ENCODE data around the gene OR2V1. TPM values are rescaled to one million over a fixed set of nuclear protein-coding genes. Genes with fewer than 3 reads are reported as not detected.
"Not testable (repeated sequence)": the region's sequence is repeated elsewhere in the genome, so short reads cannot be mapped to it uniquely, and the experiment has no call there.

The OR2V1 gene
- total RNA-seq, 1 experiment from 2014 or later: not detected

DNA sequence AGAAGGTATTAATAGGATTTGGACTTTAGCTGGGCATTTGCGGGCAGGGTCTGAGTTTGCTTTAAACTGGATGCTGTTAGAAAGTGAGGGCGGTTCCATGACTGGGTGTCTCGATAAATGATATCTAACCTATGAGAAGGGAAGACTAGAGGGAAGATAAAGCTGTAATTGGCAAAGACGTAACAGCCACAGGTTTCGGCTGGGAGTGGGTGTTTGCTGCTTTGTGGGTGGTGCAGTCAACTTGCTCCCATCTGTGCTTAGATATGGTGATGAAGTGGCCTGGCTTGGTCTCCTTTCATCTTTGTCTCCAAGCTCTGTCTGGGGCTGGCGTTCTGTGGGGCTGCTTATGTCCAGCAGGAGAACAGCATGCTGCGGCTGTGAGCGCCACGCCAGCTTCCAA lies 23.3 kb downstream of the OR2V1 start:
- DNase-seq: no peak
- H3K27me3 ChIP-seq (ENCODE audit: control insufficient read depth, insufficient read depth, low read length): peaks cover 15% of the 10 kb centered on the region
- H3K4me3 ChIP-seq (ENCODE audit: insufficient read depth, low read depth, low read length): no peak overlapping the region
- no peaks in the 10 kb centered on the region for H3K36me3 ChIP-seq (replicated peaks; ENCODE audit: control insufficient read depth, insufficient read depth, low read length)

DNA sequence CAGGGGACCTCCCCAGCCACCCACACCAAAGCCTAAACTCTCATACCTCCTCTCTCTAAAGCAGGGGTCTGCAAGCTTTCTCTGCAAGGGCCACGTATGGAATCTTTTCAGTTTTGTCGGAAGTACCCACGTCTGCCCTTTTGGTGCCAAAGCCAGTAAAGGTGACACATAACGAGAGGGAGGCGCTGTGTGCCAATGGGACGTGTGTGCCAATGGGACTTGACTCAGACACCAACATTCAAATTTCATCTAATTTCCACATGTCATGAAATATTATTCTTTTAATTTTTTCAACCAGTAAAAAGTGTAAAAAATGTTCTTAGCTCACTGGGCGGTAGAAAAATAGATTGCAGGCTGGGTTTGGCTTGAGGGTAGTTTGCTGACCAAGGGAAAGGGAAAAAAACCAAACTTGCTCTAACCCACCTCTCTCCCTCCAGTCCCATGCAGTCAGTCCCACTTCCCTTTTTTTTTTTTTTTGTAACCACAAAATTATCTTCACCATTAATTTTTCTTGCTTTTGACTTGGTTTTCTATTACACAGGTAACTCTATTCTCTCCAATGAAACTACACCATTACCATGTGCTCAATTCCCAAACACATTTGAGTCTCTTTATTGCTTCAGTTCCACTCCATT lies 25.5 kb downstream of the OR2V1 start:
- no peak for DNase-seq
- Histone ChIP-seq H3K27me3 (ENCODE audit: control insufficient read depth, insufficient read depth, low read length) (peaks cover 16% of the 10 kb centered on the region), H3K4me3 (ENCODE audit: insufficient read depth, low read depth, low read length) (peak overlapping the region; percentile 9; the same call in 1 of the 2 replicates), H3K36me3 (replicated peaks; ENCODE audit: control insufficient read depth, insufficient read depth, low read length) (no peaks in the 10 kb centered on the region)

GRCh38 chr5:181104606-181105390 lies 26.2 kb downstream of the OR2V1 start:
- peak overlapping the region; percentile 9; the same call in 1 of the 2 replicates for H3K4me3 ChIP-seq (ENCODE audit: insufficient read depth, low read depth, low read length)
- not testable (repeated sequence) for H3K36me3 ChIP-seq (replicated peaks; ENCODE audit: control insufficient read depth, insufficient read depth, low read length); DNase-seq
- peaks cover 23% of the 10 kb centered on the region for H3K27me3 ChIP-seq (ENCODE audit: control insufficient read depth, insufficient read depth, low read length)

DNA sequence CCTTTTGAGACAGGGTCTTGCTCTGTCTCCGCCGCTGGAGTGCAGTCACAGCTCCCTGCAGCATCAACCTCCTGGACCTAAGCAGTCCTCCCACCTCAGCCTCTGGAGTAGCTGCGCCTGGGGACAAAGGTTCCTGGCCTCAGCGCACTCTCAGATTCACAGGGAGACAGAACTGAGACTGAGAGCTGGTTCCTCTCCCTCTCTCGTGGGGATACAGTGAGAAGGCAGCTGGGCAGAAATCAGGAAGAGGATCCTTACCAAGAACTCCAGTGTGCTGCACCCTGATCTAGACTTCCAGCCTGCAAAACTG lies 26.8 kb downstream of the OR2V1 start:
- not testable (repeated sequence) for DNase-seq; H3K36me3 ChIP-seq (replicated peaks; ENCODE audit: control insufficient read depth, insufficient read depth, low read length)
- Histone ChIP-seq H3K27me3 (ENCODE audit: control insufficient read depth, insufficient read depth, low read length) (peaks cover 29% of the 10 kb centered on the region), H3K4me3 (ENCODE audit: insufficient read depth, low read depth, low read length) (peak overlapping the region; percentile 26)

GRCh38 chr5:181101930-181102674 lies 28.9 kb downstream of the OR2V1 start:
- peaks cover 35% of the 10 kb centered on the region for H3K27me3 ChIP-seq (ENCODE audit: control insufficient read depth, insufficient read depth, low read length)
- not testable (repeated sequence) for H3K4me3 ChIP-seq (ENCODE audit: insufficient read depth, low read depth, low read length); DNase-seq; H3K36me3 ChIP-seq (replicated peaks; ENCODE audit: control insufficient read depth, insufficient read depth, low read length)

GRCh38 chr5:181101030-181101641 lies 29.8 kb downstream of the OR2V1 start:
- H3K27me3 ChIP-seq (ENCODE audit: control insufficient read depth, insufficient read depth, low read length): peaks cover 35% of the 10 kb centered on the region
- H3K4me3 ChIP-seq (ENCODE audit: insufficient read depth, low read depth, low read length): peak overlapping the region; percentile 28
- not testable (repeated sequence) for DNase-seq; H3K36me3 ChIP-seq (replicated peaks; ENCODE audit: control insufficient read depth, insufficient read depth, low read length)

DNA sequence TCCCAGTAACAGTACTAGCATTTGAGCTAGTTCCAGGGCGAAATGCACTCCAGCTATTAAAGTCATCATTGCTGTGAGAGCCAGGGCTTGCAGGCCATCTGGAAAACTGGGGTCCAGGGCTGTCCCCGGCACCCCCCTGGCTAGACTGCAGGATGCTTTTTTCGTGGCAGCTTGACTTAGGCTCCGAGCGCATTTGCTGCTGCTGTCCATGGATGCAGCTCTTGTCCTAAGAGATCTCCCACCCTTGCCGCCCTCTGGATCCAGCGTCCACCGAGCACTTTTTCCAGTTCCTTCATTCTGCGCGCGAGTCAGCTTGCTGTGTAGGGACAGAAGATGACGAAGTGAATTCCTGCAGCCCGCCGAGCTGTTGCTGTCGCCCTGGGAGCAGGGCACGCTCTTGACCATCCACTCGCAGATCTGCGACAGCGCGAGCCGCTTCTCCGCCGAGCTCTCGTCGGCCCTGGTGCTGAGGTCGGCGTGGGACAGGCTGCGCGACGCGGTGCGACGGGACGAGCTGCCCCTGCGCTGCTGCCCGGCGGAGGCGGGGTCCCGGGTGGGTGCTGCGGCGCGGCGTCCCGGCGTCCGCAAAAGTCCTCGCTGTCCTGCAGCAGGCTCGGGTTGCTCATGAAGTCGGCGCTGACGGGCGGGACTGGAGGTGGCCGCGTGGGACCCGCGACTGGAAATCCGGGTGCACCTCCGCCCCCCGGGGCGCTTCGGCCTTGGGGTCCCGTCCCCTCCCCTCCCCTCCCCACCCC lies 30.7 kb downstream of the OR2V1 start:
- H3K36me3 ChIP-seq (replicated peaks; ENCODE audit: control insufficient read depth, insufficient read depth, low read length): no peaks in the 10 kb centered on the region
- DNase-seq: peak; percentile 65
- H3K4me3 ChIP-seq (ENCODE audit: insufficient read depth, low read depth, low read length): peak overlapping the region; percentile 27
- H3K27me3 ChIP-seq (ENCODE audit: control insufficient read depth, insufficient read depth, low read length): peaks cover 31% of the 10 kb centered on the region

DNA sequence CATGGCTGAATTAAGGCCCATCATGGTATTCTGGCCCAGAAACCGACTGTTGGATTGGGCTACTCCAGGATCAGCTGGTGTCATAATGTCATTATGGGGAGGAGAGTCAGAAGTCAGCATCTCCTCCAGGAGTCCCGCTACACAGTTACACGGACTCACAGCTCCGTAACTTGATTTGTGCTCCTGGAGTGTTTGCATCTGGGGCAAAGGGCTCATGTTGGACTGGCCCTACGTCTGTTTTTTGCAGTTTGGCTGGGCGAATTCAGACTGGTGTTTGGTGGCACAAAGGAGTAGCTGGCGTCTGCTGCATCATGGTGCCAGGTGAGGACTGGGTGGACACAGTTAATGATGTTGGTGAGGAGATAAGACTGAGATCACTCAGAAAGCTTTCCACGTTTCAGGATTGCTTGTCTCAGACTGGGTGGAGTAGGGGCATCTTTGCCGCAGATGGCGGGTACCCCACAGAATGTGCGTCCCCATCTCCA lies 31.3 kb downstream of the OR2V1 start:
- H3K4me3 ChIP-seq (ENCODE audit: insufficient read depth, low read depth, low read length): no peak overlapping the region
- no peaks in the 10 kb centered on the region for H3K36me3 ChIP-seq (replicated peaks; ENCODE audit: control insufficient read depth, insufficient read depth, low read length)
- H3K27me3 ChIP-seq (ENCODE audit: control insufficient read depth, insufficient read depth, low read length): peaks cover 27% of the 10 kb centered on the region
- DNase-seq: no peak

DNA sequence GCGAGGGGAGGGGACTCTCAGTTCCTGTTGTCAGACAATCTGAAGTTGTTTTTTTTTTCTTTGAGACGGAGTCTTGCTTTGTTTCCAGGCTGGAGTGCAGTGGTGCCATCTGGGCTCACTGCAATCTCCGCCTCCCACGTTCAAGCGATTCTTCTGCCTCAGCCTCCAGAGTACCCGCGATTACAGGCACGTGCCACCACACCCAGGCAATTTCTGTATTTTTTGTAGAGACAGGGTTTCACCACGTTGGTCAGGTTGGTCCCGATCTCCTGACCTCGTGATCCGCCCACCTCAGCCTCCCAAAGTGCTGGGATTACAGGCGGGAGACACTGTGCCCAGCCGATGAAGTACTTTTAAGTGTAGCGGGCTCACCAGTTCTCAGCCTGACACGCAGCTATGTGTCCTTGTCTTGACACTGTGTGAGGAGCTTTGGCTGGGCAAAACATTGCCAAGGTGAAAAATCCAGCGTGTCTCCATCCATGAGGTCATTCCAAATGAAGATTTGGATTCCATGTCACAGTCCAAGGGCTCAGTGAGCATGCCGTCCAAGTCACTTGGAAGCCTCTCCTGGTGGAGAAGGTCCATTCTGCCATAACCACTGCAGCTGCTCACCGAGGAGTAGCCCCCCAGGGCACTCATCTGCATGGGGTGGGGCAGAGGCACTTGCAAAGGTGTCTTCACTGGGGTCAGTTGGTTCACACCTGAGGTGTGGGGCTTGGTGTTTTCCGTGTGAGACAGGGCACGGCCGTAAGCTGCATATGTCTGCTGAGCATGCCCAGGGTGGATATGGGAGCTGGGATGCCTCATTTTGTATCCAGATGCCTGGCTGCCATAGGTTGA lies 32.0 kb downstream of the OR2V1 start:
- no peak for DNase-seq
- Histone ChIP-seq H3K36me3 (replicated peaks; ENCODE audit: control insufficient read depth, insufficient read depth, low read length) (no peaks in the 10 kb centered on the region), H3K4me3 (ENCODE audit: insufficient read depth, low read depth, low read length) (no peak overlapping the region), H3K27me3 (ENCODE audit: control insufficient read depth, insufficient read depth, low read length) (peaks cover 20% of the 10 kb centered on the region)

GRCh38 chr5:181097759-181098491 lies 33.0 kb downstream of the OR2V1 start:
- H3K27me3 ChIP-seq (ENCODE audit: control insufficient read depth, insufficient read depth, low read length): peaks cover 20% of the 10 kb centered on the region
- not testable (repeated sequence) for H3K36me3 ChIP-seq (replicated peaks; ENCODE audit: control insufficient read depth, insufficient read depth, low read length); DNase-seq; H3K4me3 ChIP-seq (ENCODE audit: insufficient read depth, low read depth, low read length)

DNA sequence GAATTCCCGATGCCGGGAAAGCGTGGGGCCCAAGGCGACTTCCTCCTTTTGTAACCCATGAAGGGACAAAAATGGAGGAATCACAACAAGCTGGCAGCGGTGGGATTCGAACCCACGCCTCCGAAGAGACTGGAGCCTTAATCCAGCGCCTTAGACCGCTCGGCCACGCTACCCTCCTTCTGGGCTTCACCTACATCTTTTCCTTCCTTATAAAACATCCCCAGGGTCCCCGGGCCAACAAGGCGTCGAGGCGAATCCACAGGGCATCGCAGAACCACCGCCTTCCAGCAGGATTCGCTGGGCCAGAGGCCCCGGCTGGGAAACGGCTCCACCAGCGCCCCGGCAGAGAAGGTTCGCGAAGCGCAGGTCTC lies 33.6 kb downstream of the OR2V1 start:
- peaks cover 20% of the 10 kb centered on the region for H3K27me3 ChIP-seq (ENCODE audit: control insufficient read depth, insufficient read depth, low read length)
- not testable (repeated sequence) for DNase-seq; H3K4me3 ChIP-seq (ENCODE audit: insufficient read depth, low read depth, low read length); H3K36me3 ChIP-seq (replicated peaks; ENCODE audit: control insufficient read depth, insufficient read depth, low read length)

GRCh38 chr5:181096721-181097382 lies 34.1 kb downstream of the OR2V1 start:
- not testable (repeated sequence) for H3K36me3 ChIP-seq (replicated peaks; ENCODE audit: control insufficient read depth, insufficient read depth, low read length); H3K4me3 ChIP-seq (ENCODE audit: insufficient read depth, low read depth, low read length); DNase-seq
- peaks cover 20% of the 10 kb centered on the region for H3K27me3 ChIP-seq (ENCODE audit: control insufficient read depth, insufficient read depth, low read length)
